Measurements from ENCODE around the gene TGM6. TPM values are rescaled to one million over a fixed set of nuclear protein-coding genes. Genes with fewer than 3 reads are reported as not detected.
A peak's percentile ranks its signal among the peaks of the same experiment; 100 is the strongest.

The TGM6 gene
- polyA plus RNA-seq, 1 experiment, result not detected

DNA sequence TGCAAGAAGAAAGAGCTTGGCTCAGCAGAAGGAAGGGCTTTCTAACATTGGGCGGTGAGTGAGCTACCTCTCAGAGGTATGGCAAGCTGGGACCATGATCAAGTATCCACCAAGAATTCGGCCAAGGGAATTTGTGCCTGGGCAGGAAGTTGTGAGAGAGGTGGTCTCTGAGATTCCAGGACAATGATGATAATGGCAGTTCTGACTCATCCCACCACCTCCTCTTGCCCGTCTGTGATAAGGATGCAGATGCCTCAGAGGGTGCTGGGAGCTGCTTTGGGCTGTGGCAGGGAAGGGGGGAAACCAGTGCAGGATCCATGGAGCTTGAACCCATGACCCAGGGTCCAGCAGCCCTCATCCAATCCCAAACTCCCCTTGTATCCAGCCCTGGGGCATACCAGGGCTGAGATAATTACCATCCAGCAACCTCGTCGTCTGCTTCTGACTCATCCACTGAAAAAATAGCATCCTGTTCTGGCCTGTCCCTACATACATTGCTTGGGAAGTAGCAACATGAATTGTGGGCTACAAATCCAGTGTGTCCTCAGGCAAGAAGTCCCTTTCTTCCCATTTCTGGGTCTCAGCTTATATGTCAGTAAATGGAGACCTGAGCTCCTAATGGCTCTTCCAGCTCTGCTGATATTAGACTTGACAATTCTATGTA, 5.9 kb downstream of the TGM6 start:
- POLR2A ChIA-PET, result no interaction called here
- Histone ChIP-seq H3K4me3 (ENCODE audit: low read depth, low read length) (no peak overlapping the region), H3K27ac (ENCODE audit: low read depth, low read length) (no peak overlapping the region), H3K27me3 (ENCODE audit: control insufficient read depth, insufficient read depth, low read length) (no peaks in the 10 kb centered on the region), H3K9me3 (ENCODE audit: control insufficient read depth, insufficient read depth, low read length) (peaks cover 9% of the 10 kb centered on the region)
- TF ChIP-seq, protein P1, sequence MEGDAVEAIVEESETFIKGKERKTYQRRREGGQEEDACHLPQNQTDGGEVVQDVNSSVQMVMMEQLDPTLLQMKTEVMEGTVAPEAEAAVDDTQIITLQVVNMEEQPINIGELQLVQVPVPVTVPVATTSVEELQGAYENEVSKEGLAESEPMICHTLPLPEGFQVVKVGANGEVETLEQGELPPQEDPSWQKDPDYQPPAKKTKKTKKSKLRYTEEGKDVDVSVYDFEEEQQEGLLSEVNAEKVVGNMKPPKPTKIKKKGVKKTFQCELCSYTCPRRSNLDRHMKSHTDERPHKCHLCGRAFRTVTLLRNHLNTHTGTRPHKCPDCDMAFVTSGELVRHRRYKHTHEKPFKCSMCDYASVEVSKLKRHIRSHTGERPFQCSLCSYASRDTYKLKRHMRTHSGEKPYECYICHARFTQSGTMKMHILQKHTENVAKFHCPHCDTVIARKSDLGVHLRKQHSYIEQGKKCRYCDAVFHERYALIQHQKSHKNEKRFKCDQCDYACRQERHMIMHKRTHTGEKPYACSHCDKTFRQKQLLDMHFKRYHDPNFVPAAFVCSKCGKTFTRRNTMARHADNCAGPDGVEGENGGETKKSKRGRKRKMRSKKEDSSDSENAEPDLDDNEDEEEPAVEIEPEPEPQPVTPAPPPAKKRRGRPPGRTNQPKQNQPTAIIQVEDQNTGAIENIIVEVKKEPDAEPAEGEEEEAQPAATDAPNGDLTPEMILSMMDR (IDR thresholded peaks at IDR 0.05; ENCODE audit: low read depth, low read length), result no peak
- CTCF ChIA-PET, result interaction anchor here (0.8 to 1.1 kb wide), 2 partner anchors 66 to 84 kb away, joined by 3 read pairs; partner anchors contain the start of gene SNRPB
- DNase-seq (ENCODE audit: low read depth, low spot score), result no peak

DNA sequence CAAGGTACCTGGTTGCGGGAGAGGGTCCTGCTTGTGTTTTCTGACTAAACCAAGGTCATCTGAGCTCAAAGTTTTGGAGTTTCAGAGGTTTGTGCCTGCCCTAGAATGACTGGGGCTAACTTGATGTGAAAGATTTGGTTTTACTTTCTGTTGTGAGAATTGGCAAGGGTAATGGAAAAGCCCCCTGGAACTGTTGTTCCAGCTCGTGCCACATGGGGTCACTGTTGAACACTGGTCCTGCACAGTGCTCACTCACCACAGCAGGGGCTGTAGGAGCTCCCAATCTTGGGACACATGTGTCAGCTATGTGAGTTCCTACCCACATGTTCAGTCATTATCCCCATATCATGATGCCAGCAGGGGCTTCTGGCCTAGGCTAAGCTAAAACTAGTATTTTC, 6.5 kb downstream of the TGM6 start:
- Histone ChIP-seq H3K9me3 (ENCODE audit: control insufficient read depth, insufficient read depth, low read length) (peaks cover 9% of the 10 kb centered on the region), H3K4me3 (ENCODE audit: low read depth, low read length) (no peak overlapping the region), H3K27ac (ENCODE audit: low read depth, low read length) (no peak overlapping the region), H3K27me3 (ENCODE audit: control insufficient read depth, insufficient read depth, low read length) (no peaks in the 10 kb centered on the region)
- TF ChIP-seq, protein P1 (IDR thresholded peaks at IDR 0.05; ENCODE audit: low read depth, low read length), result peak; percentile 45
- DNase-seq (ENCODE audit: low read depth, low spot score), result no peak
- CTCF ChIA-PET, result interaction anchor here (0.8 to 1.1 kb wide), 3 partner anchors 15 to 83 kb away, joined by 3 read pairs; partner anchors contain the start of gene SNRPB
- POLR2A ChIA-PET, result no interaction called here

DNA sequence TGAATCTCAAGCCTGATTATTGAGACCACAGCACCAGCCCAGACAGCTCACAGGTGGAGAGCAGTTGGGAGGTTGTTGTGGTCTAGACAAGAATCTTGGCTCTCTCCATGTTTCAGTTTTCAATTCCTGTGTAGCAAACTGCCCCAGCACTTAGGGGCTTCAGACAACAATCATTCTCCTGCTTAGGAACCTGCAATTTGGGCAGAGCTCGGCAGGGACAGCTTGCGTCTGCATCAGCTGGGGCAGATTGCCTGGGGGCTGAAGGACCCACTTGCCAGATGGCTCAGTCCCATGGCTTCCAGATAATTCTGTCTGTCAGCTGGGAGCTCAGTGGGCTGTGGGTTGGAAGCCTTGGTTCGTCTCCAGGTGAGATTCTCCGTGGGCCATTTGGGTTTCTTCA, 6.9 kb downstream of the TGM6 start:
- Histone ChIP-seq H3K9me3 (ENCODE audit: control insufficient read depth, insufficient read depth, low read length) (peaks cover 9% of the 10 kb centered on the region), H3K27ac (ENCODE audit: low read depth, low read length) (no peak overlapping the region), H3K27me3 (ENCODE audit: control insufficient read depth, insufficient read depth, low read length) (no peaks in the 10 kb centered on the region), H3K4me3 (ENCODE audit: low read depth, low read length) (no peak overlapping the region)
- DNase-seq (ENCODE audit: low read depth, low spot score), result no peak
- TF ChIP-seq, protein P1 (IDR thresholded peaks at IDR 0.05; ENCODE audit: low read depth, low read length), result no peak
- ChIA-PET CTCF (interaction anchor here (0.8 to 1.1 kb wide), 3 partner anchors 15 to 83 kb away, joined by 3 read pairs; partner anchors contain the start of gene SNRPB), POLR2A (interaction anchor here (0.6 kb wide), 1 partner anchor 21 kb away, joined by 3 read pairs; no protein-coding TSS in a partner anchor)

DNA sequence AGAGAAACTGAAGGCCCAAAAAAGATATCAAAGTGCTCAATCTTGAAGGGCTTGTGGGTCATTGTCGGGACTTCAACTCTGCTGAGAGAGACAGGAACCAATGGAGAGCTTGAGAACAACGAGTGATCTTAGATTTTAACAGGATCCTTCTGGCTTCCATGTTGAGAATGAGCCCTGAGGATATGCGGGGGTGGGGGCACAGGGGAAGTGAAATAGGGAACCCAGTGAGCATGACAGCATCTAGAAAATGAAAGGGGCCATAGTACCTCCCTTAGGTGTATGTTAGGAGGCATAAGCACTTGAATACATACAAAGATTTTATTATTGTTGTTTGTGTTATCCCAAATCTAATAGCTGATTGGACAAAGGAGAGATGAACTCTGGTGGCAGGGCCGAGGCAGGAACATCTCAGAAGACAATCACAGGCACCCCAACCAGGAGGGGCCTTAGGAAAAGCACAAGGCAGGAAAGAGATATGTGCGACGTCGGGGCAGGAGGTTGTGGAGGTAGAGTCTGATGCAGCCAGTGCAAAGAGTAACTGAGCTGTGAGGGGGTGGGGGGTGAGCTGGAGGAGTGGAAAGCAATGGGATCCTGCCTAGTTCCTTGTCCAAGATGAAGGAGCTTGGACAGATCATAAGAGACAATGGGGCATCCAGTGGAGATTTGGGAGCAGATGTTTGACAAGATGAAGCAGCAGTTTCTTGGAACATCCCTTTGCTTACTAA, 10.4 kb downstream of the TGM6 start:
- H3K4me3 ChIP-seq (ENCODE audit: low read depth, low read length), result no peak overlapping the region
- H3K27me3 ChIP-seq (ENCODE audit: control insufficient read depth, insufficient read depth, low read length), result no peaks in the 10 kb centered on the region
- TF ChIP-seq, protein P1 (IDR thresholded peaks at IDR 0.05; ENCODE audit: low read depth, low read length), result no peak
- H3K27ac ChIP-seq (ENCODE audit: low read depth, low read length), result no peak overlapping the region
- CTCF ChIA-PET, result interaction anchor here (0.5 kb wide), 1 partner anchor 19 kb away, joined by 4 read pairs; no protein-coding TSS in a partner anchor
- no peak for DNase-seq (ENCODE audit: low read depth, low spot score)
- H3K9me3 ChIP-seq (ENCODE audit: control insufficient read depth, insufficient read depth, low read length), result peaks cover 9% of the 10 kb centered on the region
- POLR2A ChIA-PET, result no interaction called here

Measured in AG04450 (cell line).